AG04450 (cell line): Measurements from ENCODE around the gene KLK1. TPM values are rescaled to one million over a fixed set of nuclear protein-coding genes. Genes with fewer than 3 reads are reported as not detected.

Experiments
- CTCF ChIA-PET: fragments of 300-600, 350-600 bp; formaldehyde crosslinking; extraction: SDS; loops from one replicate; lab custom pipeline; 2022; ENCODE audit warnings: antibody characterized with exemption, inconsistent platforms; lab: Charles Lee
- POLR2A ChIA-PET: fragments of 350-600 bp; formaldehyde crosslinking; extraction: SDS; loops from one replicate; lab custom pipeline; 2021; ENCODE audit warnings: antibody characterized with exemption, inconsistent platforms; lab: Yijun Ruan, JAX
- DNase-seq: peaks from one replicate; pipeline ENCODE4 v3.0.0-alpha.2; 2011; ENCODE audit warnings: low read depth, low spot score
- H3K27ac ChIP-seq: one replicate; pipeline ENCODE4 v1.5.1; 2012; ENCODE audit warnings: low read depth, low read length, control low read depth
- H3K27me3 ChIP-seq: one replicate; pipeline ENCODE4 v1.6.0; 2012; ENCODE audit warnings: low read length; ENCODE audit not compliant: control insufficient read depth, insufficient read depth
- H3K4me3 ChIP-seq: 2 replicates; pipeline ENCODE4 v1.5.1; 2011; ENCODE audit warnings: mild to moderate bottlenecking, low read depth, low read length, control low read depth
- H3K9me3 ChIP-seq: 2 replicates; pipeline ENCODE4 v1.5.1; 2012; ENCODE audit warnings: low read length; ENCODE audit not compliant: control insufficient read depth, insufficient read depth
- polyA plus RNA-seq: library from polyadenylated mRNA; depleted of rRNA; stranded (reverse); fragments of >200 nt; gene quantifications from 2 replicates; pipeline ENCODE4 v1.2.3, GENCODE V29; 2011
- TF ChIP-seq, protein P1 (sequence below): IDR thresholded peaks from 2 replicates; pipeline ENCODE4 v1.5.1; 2011; ENCODE audit warnings: low read depth, low read length, control low read depth, inconsistent platforms

Gene KLK1
- polyA plus RNA-seq, 1 experiment = not detected

DNA sequence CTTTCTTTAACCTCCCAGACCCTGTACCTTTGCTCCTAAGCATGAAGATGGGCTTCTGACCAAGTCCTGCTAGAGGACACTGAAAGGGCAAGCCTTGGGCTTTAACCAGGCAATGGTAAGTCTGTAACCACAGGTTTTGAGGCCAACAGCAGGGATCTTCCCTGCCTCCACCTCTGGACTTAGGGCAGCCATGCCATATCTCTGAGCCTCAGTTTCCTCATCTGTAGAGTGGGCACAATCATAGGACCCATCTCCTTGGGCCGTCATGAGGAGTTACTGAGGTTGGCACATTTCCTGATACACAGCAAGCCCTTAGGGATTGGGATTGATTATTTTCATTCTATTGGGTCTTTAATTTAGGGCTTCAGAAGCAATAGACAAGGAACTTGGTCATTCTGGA, 14.7 kb downstream of the KLK1 start:
- CTCF ChIA-PET = no interaction called here
- Histone ChIP-seq H3K27me3 (no peaks in the 10 kb centered on the region), H3K27ac (no peak overlapping the region), H3K4me3 (no peak overlapping the region), H3K9me3 (no peaks in the 10 kb centered on the region; the same call in 1 of the 2 replicates)
- DNase-seq = no peak
- POLR2A ChIA-PET = no interaction called here
- TF ChIP-seq, protein P1, sequence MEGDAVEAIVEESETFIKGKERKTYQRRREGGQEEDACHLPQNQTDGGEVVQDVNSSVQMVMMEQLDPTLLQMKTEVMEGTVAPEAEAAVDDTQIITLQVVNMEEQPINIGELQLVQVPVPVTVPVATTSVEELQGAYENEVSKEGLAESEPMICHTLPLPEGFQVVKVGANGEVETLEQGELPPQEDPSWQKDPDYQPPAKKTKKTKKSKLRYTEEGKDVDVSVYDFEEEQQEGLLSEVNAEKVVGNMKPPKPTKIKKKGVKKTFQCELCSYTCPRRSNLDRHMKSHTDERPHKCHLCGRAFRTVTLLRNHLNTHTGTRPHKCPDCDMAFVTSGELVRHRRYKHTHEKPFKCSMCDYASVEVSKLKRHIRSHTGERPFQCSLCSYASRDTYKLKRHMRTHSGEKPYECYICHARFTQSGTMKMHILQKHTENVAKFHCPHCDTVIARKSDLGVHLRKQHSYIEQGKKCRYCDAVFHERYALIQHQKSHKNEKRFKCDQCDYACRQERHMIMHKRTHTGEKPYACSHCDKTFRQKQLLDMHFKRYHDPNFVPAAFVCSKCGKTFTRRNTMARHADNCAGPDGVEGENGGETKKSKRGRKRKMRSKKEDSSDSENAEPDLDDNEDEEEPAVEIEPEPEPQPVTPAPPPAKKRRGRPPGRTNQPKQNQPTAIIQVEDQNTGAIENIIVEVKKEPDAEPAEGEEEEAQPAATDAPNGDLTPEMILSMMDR = no peak

DNA sequence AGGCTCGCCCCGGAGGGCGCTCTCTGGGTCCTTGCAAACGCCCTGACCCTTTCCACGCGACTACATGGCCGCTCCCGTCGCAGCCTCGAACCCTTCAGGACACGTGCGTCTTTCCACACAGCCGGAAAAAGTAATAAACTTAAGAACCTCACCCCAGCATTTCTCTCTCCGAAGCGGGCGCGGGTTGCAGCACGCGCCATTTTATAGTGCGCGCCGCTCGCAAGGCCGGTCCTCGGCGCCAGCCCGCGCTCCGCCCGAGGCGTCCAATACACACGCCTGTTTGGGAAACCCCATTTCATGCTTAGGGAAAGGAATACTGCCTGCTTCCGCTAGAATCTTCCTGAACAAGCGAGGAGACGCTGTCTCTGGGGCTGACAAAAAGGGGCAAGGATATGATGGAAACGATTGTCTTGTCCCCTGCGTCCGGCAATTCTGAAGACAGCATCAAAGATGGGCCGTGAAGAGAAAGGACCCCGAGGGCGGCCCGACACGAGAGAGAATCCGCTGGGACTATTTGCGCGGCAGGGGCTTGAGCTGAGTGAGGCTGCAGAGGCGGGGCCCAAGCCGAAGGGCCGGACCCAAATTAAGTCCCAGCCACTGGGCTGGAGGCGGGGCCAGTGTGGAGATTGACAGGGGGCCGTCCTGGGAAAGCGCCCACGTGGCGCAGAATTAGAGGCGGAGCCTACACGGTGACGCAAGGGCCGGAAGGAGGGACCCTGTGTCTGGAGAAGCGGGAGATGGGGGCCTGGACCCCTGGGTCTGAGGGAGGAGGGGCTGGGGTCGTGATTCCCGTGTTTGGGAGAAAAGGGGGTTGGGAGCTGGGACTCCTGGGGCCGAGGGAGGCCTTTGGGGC, 18.9 kb downstream of the KLK1 start:
- peak overlapping the region; percentile 99 for H3K4me3 ChIP-seq
- DNase-seq = peak; percentile 98
- peak overlapping the region; percentile 100 for H3K27ac ChIP-seq
- POLR2A ChIA-PET = interaction anchor here (0.6 to 2.1 kb wide), 9 partner anchors 9 to 293 kb away, joined by 3 to 15 read pairs (median 6); partner anchors contain the start of gene JOSD2
- TF ChIP-seq, protein P1 = no peak
- no peaks in the 10 kb centered on the region; the same call in 1 of the 2 replicates for H3K9me3 ChIP-seq
- CTCF ChIA-PET = interaction anchor here (1.8 kb wide), 1 partner anchor 80 kb away, joined by 8 read pairs; no protein-coding TSS in a partner anchor
- no peaks in the 10 kb centered on the region for H3K27me3 ChIP-seq

DNA sequence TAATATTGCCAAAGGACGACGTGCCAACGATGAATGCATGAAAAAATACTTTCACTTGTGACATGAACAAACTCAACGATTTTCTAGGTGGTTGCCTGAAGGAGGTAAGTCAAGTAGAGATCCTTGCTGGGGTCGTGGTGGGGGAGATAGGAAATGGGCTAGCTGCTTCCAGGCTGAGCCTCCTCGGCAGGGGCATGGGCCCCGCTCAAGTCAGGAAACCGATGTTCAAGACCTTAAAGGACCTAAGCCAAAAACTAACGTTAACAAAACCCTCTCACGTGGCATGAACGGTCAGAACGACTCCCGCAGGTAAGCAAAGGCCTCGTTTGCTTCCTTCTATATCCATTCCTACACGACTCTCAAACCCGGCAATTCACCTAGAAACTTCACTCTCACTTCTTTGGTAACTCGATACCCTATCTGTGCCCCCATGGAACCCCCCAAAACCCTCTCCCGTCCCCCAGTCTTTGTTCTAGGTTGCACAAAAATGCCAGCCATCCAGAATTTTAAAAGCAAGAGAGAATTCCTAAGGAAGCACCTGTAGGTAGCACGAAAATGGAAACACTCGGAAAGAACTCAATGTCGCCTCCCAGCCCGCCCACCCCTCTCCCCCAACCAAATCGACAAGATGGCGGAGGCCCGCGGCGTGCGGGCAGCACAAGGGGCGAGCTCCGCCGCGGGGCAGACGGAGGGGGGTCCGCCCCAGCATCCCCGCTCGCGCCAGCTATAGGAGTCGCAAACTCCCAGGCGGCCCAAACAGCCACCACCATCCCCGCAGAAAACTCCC, 19.8 kb downstream of the KLK1 start:
- Histone ChIP-seq H3K4me3 (peak overlapping the region; percentile 99), H3K27me3 (no peaks in the 10 kb centered on the region), H3K27ac (peak overlapping the region; percentile 100), H3K9me3 (no peaks in the 10 kb centered on the region; the same call in 1 of the 2 replicates)
- ChIA-PET POLR2A (interaction anchor here (0.6 to 2.1 kb wide), 5 partner anchors 8 to 301 kb away, joined by 3 to 15 read pairs (median 8); no protein-coding TSS in a partner anchor), CTCF (interaction anchor here (1.2 to 1.8 kb wide), 3 partner anchors 79 to 120 kb away, joined by 4 to 8 read pairs (median 7); no protein-coding TSS in a partner anchor)
- no peak for DNase-seq
- TF ChIP-seq, protein P1 = no peak

DNA sequence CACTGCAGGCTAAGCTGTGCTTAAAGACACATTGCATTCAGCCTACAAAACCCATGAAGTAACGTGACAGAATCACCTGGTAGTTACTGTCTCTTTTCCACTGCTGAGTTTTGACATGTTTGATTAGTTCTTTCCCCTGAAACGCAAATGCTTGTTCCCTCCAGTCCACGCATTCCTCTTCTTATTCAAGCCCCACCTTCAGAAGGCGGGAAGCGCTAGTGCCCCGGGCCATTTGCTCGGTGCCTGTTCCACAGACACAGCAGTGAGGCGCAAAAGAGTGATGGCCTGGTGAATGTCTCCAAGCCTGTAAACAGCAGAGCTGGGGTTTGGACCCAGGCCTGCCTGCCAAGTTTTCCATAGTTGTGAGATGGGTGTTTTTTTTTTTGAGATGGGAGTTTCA, 22.5 kb downstream of the KLK1 start:
- ChIA-PET CTCF (interaction anchor here (1.1 kb wide), 2 partner anchors 76 to 132 kb away, joined by 4 to 5 read pairs; no protein-coding TSS in a partner anchor), POLR2A (interaction anchor here (0.5 to 0.7 kb wide), 2 partner anchors 8 to 335 kb away, joined by 3 to 8 read pairs; no protein-coding TSS in a partner anchor)
- Histone ChIP-seq H3K27me3 (no peaks in the 10 kb centered on the region), H3K27ac (no peak overlapping the region), H3K4me3 (no peak overlapping the region), H3K9me3 (no peaks in the 10 kb centered on the region; the same call in 1 of the 2 replicates)
- no peak for DNase-seq
- TF ChIP-seq, protein P1 = no peak
